Uterus (tissue), 4 donors: Measurements from ENCODE around the gene SMOC2. TPM values are rescaled to one million over a fixed set of nuclear protein-coding genes. Genes with fewer than 3 reads are reported as not detected.

Experiments used
- DNase-seq, 2 donors: peaks; one replicate each; pipeline ENCODE4 v3.0.0-alpha.2; 2019 to 2020
- H3K27ac ChIP-seq, 2 donors: fragments of 200-600 bp; sonication (generic); 1 replicate in 1 of 2; 2 replicates in 1 of 2; pipeline ENCODE4 v1.5.1; 2016 to 2018
- H3K27me3 ChIP-seq, 2 donors: fragments of 200-600 bp; sonication (generic); one replicate each; pipeline ENCODE4 v1.5.1; 2018 to 2019; ENCODE audit warnings: control low read depth in 1 of 2
- H3K36me3 ChIP-seq, 2 donors: fragments of 200-600 bp; sonication (generic); one replicate each; pipeline ENCODE4 v1.5.1; 2019; ENCODE audit warnings: control low read depth in 1 of 2
- H3K4me1 ChIP-seq, 2 donors: fragments of 200-600 bp; sonication (generic); one replicate each; pipeline ENCODE4 v1.5.1; 2018 to 2019; ENCODE audit warnings: control low read depth in 1 of 2
- H3K4me3 ChIP-seq, 2 donors: fragments of 200-600 bp; sonication (generic); 1 replicate in 1 of 2; 2 replicates in 1 of 2; pipeline ENCODE4 v1.5.1; 2018 to 2019; ENCODE audit warnings: mild to moderate bottlenecking in 1 of 2
- H3K9me3 ChIP-seq, 2 donors: fragments of 200-600 bp; sonication (generic); one replicate each; pipeline ENCODE4 v1.5.1; 2019; ENCODE audit warnings: control low read depth in 1 of 2
- POLR2A ChIP-seq, 2 donors: fragments of 450-650 bp; IDR thresholded peaks; one replicate each; pipeline ENCODE4 v1.6.1; 2016; ENCODE audit warnings: antibody characterized with exemption in 2 of 2, mild to moderate bottlenecking in 1 of 2, moderate library complexity in 1 of 2
- intact Hi-C: fragments of 100-400 bp; cut with DNase I; formaldehyde crosslinking; loops from one replicate; pipeline ENCODE4 v1.15.1; 2023; ENCODE audit warnings: low total_unique reads
- total RNA-seq, 4 donors: library from RNA; depleted of rRNA in 3 of 4; stranded (reverse); fragments of >200 nt in 3 of 4; gene quantifications; one replicate each; pipeline versions ENCODE4 v1.1.0 to v1.2.4, GENCODE V29; 2014 to 2023
- TF ChIP-seq, protein P1 (sequence below), 4 experiments: fragments of 200-600 bp in 2 of 4; fragments of 450-650 bp in 2 of 4; sonication (generic) in 2 of 4; IDR thresholded peaks; one replicate each; pipeline ENCODE4 v1.5.1; 2016 to 2019; ENCODE audit warnings: antibody characterized with exemption in 4 of 4, mild to moderate bottlenecking in 2 of 4, moderate library complexity in 1 of 4
- donor health status: DM: yes; HTN: yes; CAD: no.

Gene SMOC2, protein sequence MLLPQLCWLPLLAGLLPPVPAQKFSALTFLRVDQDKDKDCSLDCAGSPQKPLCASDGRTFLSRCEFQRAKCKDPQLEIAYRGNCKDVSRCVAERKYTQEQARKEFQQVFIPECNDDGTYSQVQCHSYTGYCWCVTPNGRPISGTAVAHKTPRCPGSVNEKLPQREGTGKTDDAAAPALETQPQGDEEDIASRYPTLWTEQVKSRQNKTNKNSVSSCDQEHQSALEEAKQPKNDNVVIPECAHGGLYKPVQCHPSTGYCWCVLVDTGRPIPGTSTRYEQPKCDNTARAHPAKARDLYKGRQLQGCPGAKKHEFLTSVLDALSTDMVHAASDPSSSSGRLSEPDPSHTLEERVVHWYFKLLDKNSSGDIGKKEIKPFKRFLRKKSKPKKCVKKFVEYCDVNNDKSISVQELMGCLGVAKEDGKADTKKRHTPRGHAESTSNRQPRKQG
- 100 to 1,000 TPM in 3 of 4 donors, 10 to 100 TPM in 1; 98.2 to 139 (median 121) TPM for total RNA-seq

DNA sequence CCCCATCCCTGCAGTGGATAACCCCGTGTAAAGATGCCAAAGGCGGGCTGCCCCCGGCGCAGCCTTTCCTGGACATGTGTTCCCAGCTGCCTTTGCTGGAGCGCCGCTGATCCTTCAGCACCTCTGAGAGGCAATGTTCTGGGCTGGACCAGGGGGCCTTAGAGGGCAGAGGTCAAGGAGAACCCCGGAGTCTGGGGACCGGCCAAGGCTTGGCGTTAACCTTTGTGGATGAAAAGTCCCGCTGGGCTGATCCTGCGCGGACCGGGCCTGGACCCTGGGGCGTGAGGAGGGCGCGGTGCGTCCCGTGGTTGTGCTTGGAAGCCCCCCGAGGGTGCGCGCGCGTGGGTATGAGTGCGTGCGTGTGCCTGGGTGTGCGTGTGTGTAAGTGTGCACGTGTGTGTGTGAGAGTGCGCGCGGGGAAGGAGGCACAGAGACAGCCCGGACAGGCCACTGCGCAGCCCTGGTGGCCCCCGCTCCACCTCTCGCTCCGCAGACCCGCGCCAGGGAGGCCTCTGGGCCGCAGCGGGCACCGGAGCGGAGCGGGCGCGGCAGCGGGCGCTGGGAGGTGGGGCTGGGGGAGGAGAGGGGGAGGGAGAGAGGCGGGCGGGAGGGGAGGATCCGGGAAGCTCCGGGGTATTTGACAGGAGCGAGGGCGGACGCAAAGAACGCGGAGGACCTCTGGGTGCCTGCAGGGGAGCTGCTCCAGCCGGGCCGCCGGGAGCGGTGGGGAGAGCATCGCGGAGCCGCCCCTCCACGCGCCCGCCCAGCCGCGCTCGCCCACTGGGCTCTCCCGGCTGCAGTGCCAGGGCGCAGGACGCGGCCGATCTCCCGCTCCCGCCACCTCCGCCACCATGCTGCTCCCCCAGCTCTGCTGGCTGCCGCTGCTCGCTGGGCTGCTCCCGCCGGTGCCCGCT lies at the start of gene SMOC2:
TSS of gene SMOC2 (plus strand) at position 665 of the 914 bp plus-strand sequence. CDS start at position 852, 187 bp downstream.
- Histone ChIP-seq H3K36me3 (no peaks in the 10 kb centered on the region), H3K27ac (peak within 1 kb of the TSS; percentile 78 to 85), H3K4me3 (peak within 1 kb of the TSS; percentile 42 to 62), H3K27me3 (no peaks in the 10 kb centered on the region), H3K4me1 (no peaks in the 10 kb centered on the region), H3K9me3 (no peaks in the 10 kb centered on the region)
- intact Hi-C loops: loop anchor here (10.0 kb wide), 1 partner anchor 66 kb away; no protein-coding TSS in a partner anchor
- TF ChIP-seq POLR2A (IDR thresholded peaks at IDR 0.05): no peak
- TF ChIP-seq, protein P1, sequence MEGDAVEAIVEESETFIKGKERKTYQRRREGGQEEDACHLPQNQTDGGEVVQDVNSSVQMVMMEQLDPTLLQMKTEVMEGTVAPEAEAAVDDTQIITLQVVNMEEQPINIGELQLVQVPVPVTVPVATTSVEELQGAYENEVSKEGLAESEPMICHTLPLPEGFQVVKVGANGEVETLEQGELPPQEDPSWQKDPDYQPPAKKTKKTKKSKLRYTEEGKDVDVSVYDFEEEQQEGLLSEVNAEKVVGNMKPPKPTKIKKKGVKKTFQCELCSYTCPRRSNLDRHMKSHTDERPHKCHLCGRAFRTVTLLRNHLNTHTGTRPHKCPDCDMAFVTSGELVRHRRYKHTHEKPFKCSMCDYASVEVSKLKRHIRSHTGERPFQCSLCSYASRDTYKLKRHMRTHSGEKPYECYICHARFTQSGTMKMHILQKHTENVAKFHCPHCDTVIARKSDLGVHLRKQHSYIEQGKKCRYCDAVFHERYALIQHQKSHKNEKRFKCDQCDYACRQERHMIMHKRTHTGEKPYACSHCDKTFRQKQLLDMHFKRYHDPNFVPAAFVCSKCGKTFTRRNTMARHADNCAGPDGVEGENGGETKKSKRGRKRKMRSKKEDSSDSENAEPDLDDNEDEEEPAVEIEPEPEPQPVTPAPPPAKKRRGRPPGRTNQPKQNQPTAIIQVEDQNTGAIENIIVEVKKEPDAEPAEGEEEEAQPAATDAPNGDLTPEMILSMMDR (IDR thresholded peaks at IDR 0.05): peak in 2 of 4 experiments; percentile 13 to 18
- DNase-seq: peak; percentile 66 to 79

DNA sequence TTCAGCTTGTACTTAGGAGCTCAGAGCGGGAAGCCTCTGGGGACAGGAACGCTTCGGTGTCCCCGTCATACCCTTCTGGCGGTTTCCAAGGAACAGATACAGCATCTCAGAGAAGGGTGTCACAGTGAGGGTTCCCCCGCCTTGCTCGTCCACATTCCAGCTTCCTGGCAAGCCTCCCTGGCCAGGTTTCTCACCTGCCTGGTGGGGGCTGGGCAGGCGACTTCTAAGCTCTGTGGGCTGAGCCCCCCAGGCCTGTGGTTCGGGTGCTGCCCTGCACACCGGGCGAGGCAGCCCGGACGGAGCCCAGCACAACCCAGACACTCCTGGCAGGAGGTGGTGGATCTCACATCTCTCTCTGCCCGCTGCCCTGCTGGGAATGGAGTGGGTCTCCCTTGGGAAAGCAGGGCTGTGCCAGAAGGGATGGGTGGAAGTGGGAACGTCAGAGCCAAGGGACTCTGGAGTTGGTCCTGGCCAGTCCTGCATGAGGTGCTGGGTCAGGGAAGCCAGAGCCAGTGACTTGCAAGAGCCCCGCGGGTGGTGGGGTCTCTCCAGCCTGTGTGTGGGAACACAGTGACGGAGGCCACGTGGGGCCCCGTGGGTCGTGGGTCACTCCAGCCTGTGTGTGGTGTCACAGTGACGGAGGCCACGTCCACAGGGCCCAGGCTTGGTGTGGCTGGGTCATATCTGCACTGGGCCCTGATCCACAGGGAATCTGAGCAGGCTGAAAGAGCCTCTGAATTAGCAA lies 47.7 kb upstream of the SMOC2 start:
- intact Hi-C loops: no loop called here

DNA sequence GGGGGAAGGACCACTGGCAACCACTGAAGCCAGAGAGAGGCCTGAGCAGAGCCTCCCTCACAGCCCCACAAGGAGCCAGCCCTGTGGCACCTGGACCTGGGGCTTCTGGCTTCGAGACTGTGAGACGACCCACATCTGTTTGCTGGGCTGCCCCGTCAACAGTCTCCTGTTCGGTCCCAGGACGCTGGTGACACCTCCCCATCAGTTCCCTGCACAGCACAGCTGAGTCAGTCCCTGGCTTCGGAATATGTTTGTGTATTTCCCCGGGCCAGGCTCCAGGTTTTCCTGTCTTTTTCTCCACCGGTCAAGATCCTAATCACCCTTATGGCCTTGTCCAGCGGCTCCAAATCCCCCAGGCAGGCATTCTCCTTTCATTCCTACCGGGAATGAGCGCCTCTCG lies 46.4 kb upstream of the SMOC2 start:
- no peaks in the 10 kb centered on the region for H3K9me3 ChIP-seq
- H3K27me3 ChIP-seq: no peaks in the 10 kb centered on the region
- H3K27ac ChIP-seq: no peak overlapping the region
- H3K36me3 ChIP-seq: no peaks in the 10 kb centered on the region
- no peak for DNase-seq
- no peak overlapping the region for H3K4me3 ChIP-seq
- H3K4me1 ChIP-seq: no peaks in the 10 kb centered on the region
- intact Hi-C loops: no loop called here
- TF ChIP-seq, protein P1 (IDR thresholded peaks at IDR 0.05): no peak
- TF ChIP-seq POLR2A (IDR thresholded peaks at IDR 0.05): no peak

More for the DNA sequence above, 47.7 kb upstream of the SMOC2 start:
- no peak for TF ChIP-seq POLR2A (IDR thresholded peaks at IDR 0.05)
- TF ChIP-seq, protein P1 (IDR thresholded peaks at IDR 0.05): no peak
- Histone ChIP-seq H3K4me1 (no peaks in the 10 kb centered on the region), H3K27ac (no peak overlapping the region), H3K4me3 (no peak overlapping the region), H3K36me3 (no peaks in the 10 kb centered on the region), H3K27me3 (no peaks in the 10 kb centered on the region), H3K9me3 (no peaks in the 10 kb centered on the region)
- no peak for DNase-seq

DNA sequence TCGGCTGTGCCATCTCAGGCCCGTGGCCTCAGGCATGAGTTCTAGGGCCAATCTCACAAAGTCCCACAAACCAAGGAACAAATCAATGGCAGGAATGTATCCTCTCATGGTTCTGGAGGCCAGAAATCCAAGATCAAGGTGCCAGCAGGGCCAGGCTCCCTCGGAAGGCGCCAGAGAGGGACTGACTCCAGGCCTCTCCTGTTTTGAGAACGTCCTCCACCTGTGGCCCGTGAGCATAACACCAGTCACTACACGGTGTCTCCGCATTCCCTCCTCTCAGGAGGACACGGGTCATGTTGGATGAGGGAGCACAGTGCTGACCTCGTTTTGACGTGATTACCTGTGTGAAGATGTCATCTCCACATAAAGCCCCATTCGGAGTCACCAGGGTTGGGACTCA lies 45.0 kb upstream of the SMOC2 start:
- Histone ChIP-seq H3K36me3 (no peaks in the 10 kb centered on the region), H3K4me1 (no peaks in the 10 kb centered on the region), H3K9me3 (no peaks in the 10 kb centered on the region), H3K27me3 (no peaks in the 10 kb centered on the region), H3K27ac (no peak overlapping the region), H3K4me3 (no peak overlapping the region)
- TF ChIP-seq, protein P1 (IDR thresholded peaks at IDR 0.05): no peak
- no peak for TF ChIP-seq POLR2A (IDR thresholded peaks at IDR 0.05)
- DNase-seq: no peak
- intact Hi-C loops: no loop called here
